Activated CD4-positive, alpha-beta T cell treated with anti-CD3 and anti-CD28 coated beads, Interleukin-2, Interleukin-4, amounts not matched to agents 100 ng/mL and 50 ng/mL, durations not matched to agents 16 hours and 8 hours (primary cell): ENCODE measurements around the gene PIGT.
"Not testable (repeated sequence)": the region's sequence is repeated elsewhere in the genome, so short reads cannot be mapped to it uniquely, and the experiment has no call there.

Source experiments
- DNase-seq: peaks from one replicate; pipeline ENCODE4 v3.0.0-alpha.2; 2020; ENCODE audit warnings: low spot score

The PIGT gene

DNA sequence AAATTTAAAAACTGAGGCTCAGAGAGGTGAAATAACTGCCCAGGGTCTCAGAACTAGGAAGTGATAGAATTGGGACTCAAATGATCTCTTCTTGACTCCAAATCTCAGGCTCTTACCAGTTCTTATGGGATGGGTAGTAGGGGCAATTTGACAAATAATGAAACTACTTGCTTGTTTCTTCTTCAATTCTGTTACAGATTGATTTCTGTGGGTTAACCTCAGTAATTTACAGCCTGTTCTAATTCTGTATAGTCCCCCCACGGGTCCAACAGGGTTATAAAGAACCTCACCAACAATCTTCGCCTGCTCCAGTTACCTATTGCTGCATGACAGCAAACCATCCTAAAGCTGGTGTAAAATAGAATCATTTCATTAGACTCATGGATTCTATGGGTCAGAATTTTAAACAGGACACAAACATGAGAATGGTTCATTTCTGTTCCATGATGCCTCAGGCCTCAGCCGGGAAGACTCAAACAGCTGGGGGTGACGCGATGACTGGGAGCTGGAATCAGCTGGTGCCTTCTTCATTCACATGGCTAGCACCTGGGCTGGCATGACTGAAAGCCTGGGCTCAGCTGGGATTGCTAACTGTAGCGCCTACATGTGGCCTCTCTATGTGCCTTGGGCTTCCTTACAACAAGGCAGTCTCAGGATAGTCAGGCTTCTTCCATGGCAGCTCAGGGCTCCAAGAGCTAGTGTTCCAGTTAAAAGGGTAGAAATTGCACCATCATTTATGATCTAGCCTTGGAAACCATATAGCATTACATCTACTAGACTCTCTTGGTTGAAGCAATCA lies 47.0 kb downstream of the PIGT start:
- DNase-seq, result no peak

DNA sequence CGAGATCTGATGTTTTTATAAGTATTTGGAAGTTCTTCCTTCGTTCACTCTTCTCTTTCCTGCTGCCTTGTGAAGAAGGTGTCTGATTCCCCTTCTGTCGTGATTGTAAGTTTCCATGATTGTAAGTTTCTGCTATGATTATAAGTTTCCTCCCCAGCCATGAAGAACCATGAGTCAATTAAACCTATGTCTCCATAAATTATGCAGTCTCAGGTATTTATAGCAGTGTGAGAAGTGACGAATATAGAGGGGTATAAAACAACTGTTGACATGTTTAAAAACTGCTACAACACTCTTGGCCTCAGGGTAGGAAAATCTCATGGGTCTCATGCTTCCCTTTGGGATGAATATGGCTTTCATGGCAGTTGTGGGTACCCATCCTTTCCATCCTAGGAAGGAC lies 47.8 kb downstream of the PIGT start:
- no peak for DNase-seq

DNA sequence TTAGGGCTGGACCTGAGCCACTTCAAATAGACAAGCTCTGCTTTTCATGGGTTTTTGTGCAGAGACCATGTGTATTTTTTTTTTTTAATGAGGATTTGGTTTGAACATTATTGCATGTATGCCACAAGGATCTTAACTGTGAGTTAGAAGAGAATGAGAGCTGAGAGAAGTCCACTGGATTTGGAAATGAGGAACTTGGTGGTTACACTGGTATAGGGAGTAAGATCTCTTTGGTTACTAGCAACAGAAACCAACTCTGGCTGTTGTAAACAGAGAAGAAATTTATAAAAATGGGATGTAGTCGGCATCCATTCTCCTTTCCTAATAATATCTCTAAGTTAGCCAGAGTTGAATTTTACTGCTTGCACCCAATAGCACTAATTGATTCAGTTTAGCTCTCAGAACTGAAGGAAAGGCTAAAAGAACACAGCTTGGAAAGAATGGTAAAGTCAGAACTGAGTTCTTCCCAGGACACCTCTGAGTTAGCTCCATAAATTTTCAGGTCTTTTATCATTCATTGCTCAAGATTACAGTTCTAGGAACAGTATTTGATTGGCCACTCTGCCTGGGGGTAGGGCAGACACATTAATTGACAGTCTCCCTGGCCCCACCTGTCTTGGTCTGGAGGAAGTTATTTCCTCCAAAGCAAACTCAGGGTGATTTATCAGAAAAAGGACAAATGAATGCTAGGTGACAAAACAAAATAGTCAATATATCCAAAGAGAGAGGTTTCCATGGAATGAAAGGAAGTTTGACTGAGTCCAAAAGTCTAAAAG lies 49.7 kb downstream of the PIGT start:
- DNase-seq, result no peak

DNA sequence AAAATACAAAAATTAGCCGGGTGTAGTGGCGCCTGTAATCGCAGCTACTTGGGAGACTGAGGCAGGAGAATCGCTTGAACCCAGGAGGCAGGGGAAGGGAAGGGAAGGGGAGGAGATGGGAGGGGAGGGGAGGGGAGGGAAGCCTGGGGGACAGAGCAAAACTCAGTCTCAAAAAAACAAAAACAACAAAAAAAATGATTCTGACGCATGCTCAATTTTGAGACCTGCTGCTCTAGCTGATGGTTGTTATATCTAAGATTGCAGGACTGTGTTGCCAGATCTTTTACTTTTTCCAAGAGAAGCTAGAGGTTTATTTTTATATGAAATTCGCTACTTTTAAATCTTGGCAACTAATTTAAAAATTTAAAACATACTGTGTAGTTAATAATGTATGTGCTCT lies 51.2 kb downstream of the PIGT start:
- no peak for DNase-seq

DNA sequence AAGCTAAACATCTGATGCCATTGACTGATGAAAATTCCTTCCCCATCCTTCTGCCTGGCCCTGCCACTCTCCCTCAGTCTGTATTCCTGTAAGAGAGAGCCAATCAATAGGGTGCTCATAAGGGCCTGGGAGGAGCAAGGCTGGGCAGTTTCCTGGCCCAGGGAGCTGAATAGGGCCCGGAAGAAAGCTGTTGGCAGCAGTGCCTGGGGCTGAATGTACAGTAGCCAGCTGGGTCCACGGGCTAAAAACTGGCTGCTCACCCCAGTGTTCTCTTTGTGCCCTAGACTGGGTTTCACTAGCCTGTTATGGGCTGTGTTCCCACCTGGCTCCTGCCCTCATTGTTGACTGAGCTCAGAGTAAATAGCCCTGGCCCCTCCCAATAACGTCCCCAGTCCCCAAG lies 51.9 kb downstream of the PIGT start:
- DNase-seq, result no peak

DNA sequence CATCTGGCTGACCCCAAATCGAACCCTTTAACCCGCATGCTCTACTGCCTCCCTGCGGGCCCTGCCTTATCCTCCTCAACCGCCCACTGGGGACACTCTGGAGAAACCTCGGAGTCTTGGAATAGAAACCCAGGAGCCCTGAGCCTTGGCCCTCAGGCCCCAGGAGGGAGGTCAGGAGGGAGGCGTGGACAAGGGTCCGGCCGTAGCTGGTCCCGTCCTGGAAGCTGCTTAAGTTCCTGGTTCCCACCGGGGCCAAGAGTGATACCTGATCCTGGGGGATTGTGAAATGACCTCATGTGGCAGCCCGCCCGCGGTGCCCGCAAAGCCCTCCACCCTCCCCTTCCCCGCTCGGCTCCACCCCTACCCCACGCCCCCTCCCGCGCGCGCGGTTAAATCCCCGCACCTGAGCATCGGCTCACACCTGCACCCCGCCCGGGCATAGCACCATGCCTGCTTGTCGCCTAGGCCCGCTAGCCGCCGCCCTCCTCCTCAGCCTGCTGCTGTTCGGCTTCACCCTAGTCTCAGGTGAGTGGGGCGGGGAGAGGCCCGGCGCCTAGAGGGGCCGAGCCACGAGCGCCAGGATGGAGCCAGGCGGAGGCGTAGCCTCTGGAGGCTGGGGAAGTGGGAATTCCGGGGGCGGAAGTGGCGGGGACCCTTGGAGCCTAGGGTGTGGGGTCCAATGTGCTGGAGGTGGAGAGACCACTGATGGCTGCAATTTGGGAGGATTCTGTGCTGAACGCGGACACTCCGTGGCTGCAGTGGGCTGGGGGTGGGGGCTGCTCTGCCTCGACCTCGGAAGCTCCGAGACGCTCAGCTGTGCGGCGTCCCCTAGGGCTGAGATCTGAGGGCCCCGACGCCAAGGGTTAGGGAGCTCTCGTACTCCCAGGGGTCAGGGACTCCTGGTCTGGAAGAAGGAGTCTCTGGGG lies 53.7 kb downstream of the PIGT start, which contains the start of gene WFDC2:
TSS of gene WFDC2 (plus strand) at position 418 of the 926 bp plus-strand sequence. CDS start at position 447, 29 bp downstream.
- DNase-seq, result no peak

DNA sequence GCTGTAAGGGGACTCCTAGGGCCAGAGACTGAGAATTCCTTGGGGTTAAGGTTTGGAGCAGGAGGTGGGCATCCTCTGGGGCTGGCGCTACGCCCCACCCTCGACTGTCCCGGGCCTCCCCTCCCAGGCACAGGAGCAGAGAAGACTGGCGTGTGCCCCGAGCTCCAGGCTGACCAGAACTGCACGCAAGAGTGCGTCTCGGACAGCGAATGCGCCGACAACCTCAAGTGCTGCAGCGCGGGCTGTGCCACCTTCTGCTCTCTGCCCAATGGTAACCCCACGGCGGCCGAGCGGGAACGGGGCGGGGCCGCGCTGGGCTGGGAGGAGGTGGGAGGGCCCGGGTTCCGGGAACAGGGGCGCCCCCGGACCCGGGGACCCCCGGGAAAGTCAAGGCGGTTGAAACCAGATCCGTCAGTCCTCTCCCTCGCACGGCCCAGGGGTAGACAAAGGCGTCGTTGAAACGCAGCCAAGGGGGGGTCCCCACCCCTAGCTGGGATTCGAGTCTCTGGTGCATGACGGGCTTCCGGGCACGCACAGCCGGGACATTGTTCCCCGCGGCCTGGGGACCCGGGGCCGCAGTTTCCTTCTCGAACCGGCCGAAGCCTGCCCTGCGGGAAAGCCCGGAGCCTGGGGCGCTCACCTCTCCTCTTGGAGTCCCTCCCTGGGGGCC lies 54.5 kb downstream of the PIGT start:
- no peak for DNase-seq

DNA sequence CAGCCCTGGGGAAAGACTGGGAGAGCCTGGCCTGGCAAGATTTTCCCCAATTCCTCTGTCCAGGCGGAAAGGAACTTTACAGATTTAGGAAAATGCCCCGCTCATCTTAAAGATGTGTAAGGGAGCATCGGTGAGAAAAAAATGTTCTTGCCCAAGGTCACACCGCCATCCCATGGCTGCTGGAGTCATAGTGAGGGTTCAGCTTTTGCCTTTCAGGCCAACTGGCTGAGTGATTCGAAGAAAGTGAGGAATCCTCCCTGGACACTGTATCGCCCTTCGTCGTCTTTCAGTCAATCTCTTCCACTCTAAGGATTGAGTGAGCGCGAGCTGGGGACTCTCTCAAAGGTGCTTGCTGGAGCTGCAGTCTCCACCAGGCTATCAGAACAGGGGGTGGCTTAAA lies 55.0 kb downstream of the PIGT start:
- DNase-seq, result peak; percentile 9

DNA sequence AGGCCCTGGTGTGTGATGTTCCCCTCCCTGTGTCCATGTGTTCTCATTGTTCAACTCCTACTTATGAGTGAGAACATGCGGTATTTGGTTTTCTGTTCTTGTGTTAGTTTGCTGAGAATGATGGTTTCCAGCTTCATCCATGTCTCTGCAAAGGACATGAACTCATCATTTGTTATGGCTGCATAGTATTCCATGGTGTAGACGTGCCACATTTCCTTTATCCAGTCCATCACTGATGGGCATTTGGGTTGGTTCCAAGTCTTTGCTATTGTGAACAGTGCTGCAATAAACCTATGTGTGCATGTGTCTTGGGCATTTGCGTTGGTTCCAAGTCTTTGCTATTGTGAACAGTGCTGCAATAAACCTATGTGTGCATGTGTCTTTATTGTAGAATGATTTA lies 56.3 kb downstream of the PIGT start:
- DNase-seq, result not testable (repeated sequence)
